IPS-11a (cell line): ENCODE data around the gene NCEH1.
"Not testable (repeated sequence)": the region's sequence is repeated elsewhere in the genome, so short reads cannot be mapped to it uniquely, and the experiment has no call there.

Experiments used
- H3K4me3 ChIP-seq: one replicate; pipeline ENCODE4 v1.5.1; 2013; ENCODE audit warnings: low read depth, low read length, control low read depth

The NCEH1 gene

GRCh38 chr3:172616031-172616461 lies 94.8 kb downstream of the NCEH1 start:
- no peak overlapping the region for H3K4me3 ChIP-seq

GRCh38 chr3:172615296-172615695 lies 95.6 kb downstream of the NCEH1 start:
- H3K4me3 ChIP-seq: no peak overlapping the region

- no peak overlapping the region for H3K4me3 ChIP-seq
These were observed 96.3 kb downstream of the NCEH1 start for GRCh38 chr3:172614340-172615274.

DNA sequence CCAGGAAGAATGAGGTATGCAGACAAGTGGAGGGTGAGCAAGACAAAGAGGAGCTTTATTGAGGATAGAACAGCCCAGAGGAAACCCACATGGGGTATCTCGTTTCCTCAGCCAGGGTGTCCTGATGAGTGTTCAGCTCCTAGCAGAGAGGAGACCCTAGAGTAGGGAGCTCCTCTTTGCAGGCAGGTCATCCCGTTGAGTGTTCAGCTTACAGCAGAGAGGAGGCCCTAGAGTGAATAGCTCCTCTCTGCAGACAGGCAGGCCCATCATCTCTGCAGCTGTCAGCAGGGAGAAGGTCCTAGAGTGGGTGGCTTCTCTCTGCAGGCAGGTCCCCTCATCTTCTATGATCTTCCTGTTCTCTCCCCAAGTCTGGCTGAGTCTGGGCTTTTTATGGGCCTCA lies 97.0 kb downstream of the NCEH1 start:
- no peak overlapping the region for H3K4me3 ChIP-seq

DNA sequence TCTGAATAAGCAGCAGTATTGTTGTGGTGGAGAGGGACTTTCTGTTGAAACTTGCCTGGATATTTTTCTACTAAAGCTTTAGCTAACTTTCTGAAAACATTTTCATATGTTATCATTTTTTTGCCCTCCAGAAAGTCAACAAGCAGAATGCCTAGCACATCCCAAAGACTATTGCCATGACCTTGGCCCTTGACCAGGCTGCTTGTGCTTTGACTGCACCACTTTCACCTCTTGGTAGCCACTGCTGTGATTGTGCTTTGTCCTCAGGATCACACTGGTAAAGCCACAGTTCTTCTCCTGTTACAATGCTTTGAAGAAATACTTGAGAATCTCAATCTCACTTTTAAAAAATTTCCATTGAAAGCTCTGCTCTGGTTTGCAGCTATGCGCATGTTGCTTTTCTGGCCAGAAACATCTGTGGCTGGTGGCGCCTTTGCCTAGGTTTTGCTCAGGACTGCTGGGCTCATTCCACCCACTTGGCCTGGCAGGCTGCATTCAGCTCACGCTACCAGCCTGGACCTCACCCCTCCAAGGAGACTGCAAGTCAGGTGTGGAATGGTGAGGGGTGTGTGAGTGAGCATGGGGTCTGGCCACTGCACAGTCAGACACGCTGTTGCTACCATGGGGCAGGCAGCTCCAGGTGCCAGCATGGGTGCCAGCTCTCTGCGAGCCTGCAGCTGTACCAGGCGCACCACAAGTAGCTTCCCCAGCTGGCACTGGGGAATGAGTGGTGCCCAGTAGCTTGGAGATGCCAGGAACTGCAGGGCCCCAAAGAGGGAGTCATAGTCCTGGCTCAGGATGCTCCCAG lies 97.8 kb downstream of the NCEH1 start:
- no peak overlapping the region for H3K4me3 ChIP-seq

GRCh38 chr3:172609750-172610149 lies 101.1 kb downstream of the NCEH1 start:
- H3K4me3 ChIP-seq: no peak overlapping the region

DNA sequence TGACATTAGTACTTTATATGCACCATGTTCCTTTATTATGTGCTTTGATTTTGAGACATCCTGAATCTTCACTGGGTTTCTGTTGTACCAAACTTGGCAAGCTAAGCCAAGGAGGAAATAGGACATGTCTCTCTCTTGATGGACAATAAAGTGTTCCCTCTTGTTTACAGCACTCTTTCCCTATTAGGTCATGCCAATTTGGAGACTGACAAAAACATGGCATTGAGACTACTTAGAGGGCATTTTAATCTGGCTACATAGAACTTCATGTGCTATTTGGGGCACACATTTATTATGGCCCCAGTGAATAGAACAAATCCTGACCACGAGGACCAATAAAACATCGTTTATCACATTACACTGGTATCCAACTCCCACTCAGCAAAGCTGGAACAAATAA lies 102.3 kb downstream of the NCEH1 start:
- H3K4me3 ChIP-seq: no peak overlapping the region

GRCh38 chr3:172607305-172608121 lies 103.4 kb downstream of the NCEH1 start:
- H3K4me3 ChIP-seq: no peak overlapping the region

DNA sequence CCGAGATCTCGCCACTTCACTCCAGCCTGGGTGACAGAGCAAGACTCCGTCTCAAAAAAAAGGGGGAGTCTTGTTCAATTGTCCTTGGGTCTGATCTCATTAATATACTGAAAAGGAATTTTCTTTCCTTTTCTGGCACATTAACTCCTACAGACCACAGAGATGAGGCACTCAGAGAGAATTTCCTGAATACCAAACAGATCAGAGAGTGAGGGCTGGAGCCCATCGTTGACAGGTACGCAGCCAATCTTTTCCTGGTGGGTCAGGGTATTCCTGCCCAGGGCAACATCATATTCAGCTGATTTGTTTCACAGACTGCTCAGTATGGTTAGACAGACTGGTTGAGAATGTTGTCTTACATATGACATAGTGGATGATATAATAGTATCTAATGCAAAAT lies 104.8 kb downstream of the NCEH1 start:
- H3K4me3 ChIP-seq: no peak overlapping the region

DNA sequence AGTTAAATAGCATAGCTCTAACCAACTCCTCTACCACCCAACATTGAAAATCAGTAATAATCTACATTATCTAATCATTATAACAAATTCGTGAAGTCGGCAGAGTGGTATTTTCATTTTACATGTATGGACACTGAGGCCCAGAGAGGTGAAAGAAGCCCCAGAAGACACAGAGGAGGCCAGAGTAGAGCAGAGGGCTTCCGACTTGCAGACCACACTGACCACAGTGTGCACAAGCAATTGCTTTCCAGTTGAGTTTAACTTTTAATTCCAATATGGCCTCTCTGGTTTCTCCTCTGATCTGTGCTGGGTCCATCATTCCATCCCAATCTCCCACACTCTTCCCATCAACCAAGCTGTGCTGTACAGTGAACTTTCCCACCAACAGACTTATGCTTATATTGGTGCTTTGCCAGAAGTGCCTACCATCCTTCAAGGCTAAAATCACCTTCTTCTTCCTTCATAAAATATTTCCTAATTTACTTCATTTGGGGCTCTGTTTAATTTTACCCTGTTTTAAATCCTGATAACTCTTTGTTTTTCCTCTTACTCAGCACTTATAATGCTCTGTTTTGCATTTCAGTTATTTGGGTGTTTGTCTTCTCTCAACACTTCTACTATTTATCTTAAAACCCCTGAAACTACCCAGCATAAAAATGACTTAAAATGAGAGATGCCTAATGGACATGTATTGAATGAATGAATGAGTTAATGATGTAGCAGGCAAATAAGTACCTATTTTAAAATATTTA lies 105.8 kb downstream of the NCEH1 start:
- no peak overlapping the region for H3K4me3 ChIP-seq

DNA sequence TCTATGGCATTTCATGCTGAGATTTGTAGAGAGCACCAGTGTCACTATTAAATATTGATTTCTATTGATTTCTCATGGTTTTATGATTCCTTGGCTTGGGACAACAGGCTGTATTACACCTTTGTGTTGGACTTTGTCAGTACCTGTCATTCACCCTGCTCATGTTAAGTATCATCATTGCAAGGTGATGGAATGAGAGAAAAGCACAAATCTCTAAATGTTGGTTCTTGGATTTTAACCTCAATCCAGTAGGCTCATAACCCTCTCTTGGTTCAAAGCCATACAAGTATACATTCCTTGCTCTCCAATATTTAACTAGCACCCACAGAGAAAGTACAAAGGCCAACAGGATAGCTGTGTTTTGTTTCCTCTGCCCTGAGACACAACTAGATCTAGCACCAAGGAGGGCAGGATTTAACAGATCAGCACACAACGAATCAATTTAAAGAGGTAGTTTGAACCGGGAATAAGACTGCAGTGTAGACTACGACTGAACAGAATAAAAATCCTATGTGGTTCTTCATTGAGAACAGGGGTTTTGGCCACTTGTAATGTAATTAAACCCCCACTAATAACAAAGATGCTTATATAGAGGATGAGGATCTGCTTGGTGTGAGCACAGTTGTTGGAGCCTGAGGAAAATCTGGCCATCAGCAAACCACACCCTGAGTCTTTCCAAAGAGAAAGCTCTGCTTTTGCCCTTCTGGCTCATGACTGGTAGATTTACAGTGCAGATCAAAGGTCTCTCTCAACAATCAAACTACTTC lies 109.6 kb downstream of the NCEH1 start:
- no peak overlapping the region for H3K4me3 ChIP-seq

DNA sequence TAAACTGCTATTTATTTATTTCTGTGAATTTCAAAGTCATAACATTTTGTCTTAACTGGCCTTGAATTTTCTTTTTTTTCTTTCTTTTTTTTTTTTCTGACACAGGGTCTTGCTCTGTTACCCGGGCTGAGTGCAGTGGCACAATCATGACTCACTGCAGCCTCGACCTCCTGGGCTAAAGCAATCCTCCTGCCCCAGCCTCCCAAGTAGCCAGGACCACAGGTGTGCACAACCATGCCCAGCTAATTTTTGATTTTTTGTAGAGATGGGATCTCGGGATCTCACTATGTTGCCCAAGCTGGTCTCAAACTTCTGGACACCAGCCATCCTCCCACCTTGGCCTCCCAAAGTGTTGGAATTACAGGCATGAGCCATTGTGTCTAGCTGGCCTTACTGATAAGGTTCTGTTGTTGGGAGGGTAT lies 110.2 kb downstream of the NCEH1 start:
- no peak overlapping the region for H3K4me3 ChIP-seq

- H3K4me3 ChIP-seq: no peak overlapping the region
These were observed 112.0 kb downstream of the NCEH1 start for GRCh38 chr3:172598904-172599303.

DNA sequence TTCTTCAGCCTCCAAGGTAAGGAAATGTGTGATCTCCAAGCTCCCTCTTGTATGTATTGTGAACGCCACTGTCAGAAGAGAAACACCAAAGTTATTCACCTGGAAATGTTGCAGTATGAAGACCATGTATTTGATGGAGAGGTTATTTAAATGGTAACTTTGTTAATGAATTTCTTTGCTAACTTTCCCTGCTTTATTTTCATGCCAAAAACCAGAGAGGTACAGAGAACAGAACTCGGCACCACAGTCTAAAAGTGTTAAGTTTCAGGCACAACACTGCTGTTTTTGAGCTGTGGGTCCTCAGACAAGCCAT lies 114.5 kb downstream of the NCEH1 start:
- no peak overlapping the region for H3K4me3 ChIP-seq

DNA sequence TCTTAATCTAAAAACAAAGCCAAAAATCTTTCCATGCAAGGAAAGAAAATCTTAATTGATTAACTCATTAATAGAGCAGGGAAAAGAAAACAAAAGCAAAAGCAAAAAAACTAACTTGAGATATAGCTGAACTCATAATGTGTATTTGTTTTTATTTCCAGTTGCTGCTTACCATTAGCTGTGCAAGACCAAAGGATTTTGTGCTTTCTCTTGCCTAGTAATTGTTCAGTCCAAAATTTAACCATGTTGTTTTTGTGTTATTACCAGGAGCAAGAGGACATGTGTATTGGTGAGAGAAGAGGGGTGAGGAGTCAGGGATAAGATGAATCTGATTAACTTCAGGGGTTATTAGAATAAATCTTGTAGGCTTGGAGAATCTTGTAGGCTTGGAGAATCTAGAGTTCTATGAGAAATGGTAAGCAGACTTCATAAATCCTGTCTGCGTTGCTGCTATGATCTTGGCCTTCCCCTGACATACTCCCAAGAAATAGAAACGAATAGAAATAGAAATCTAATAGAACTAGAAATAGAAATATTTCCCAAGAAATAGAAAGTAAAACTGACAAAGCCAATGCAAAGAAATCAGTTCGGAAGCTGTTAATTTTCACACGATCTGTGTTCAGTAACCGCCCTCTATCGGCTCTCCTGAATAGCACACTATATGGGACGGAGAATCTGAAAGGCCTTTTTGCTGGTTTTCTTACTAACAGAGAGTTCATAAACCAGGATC lies 115.0 kb downstream of the NCEH1 start:
- H3K4me3 ChIP-seq: no peak overlapping the region

DNA sequence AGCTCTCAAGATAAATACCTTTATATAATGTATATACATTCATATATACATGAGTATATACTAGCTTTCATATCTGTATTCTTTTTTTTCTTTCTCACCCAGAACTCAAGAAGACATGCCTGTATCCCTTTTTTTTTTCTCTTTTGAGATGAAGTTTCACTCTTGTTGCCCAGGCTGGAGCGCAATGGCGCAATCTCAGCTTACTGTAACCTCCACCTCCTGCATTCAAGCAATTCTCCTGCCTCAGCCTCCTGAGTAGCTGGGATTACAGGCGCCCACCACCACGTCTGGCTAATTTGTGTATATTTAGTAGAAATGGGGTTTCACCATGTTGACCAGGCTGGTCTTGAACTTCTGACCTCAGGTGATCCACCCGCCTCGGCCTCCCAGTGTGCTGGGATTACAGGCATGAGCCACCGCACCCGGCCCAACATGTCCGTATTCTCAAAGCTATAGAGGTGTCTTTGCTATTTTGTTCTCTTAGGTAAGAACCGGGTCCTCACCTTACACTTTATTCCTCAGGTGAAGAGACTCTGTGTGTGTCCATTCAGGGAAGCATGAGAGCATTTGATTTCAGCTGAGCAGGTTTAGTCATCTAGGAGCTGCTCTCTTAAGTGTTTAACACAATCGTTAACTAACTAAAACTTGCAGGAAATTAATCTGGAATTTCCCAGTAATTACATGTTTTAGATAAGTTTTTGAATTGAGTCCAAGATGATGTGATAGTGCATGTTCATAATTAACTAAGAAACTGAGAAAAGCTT lies 115.8 kb downstream of the NCEH1 start:
- not testable (repeated sequence) for H3K4me3 ChIP-seq

DNA sequence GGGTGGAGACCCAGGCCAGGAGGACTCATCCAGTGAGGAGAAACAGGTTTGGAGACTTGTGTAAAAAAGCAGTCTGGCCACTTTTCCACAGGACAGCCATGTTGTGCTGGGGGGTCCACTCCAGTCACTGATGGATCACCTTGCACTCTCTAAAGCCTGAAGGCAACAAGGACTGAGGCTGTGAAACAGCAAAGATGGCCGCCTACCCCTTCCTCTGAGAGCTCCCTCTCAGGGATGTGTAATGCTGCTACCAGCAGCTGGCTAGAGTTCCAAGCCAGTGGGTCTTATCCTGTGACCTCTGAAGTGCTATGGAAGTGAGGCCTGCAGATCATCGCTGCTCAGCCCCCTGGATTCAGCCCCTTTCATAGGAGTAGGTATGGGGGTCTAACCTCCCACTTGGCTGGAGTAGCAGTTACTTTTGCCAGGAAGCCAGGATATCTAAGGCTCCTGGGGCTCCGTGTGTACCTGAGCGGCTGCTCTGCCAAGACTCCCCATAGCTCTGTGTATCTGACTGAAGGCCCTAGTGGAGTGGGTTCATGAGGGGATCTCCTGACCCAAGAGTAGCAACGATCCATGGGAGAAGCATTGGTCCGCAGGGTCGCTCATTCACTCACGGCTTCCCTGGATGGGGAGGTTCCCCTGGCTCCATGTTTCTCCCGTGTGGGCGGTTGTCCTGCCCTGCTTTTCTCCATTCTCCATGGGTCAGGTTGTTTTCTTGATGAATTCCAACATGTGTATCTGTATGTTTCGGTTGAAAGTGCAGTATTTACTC lies 117.8 kb downstream of the NCEH1 start:
- H3K4me3 ChIP-seq: no peak overlapping the region
